GM21526 (cell line): Measurements from ENCODE around the gene KIT.

Experiments used
- ATAC-seq: cut with Tn5 transposase; IDR thresholded peaks from one replicate; pipeline ENCODE4 v1.9.1; 2021; ENCODE audit warnings: moderate library complexity; ENCODE audit not compliant: unreplicated experiment, low FRiP score

KIT gene

GRCh38 chr4:54695788-54696187 lies 38.0 kb downstream of the KIT start:
- no peak for ATAC-seq

GRCh38 chr4:54696649-54697048 lies 38.9 kb downstream of the KIT start:
- ATAC-seq = no peak

GRCh38 chr4:54700986-54701385 lies 43.2 kb downstream of the KIT start:
- no peak for ATAC-seq

- ATAC-seq = no peak
Measured at GRCh38 chr4:54703182-54703581, 45.4 kb downstream of the KIT start.

GRCh38 chr4:54707406-54707805 lies 49.6 kb downstream of the KIT start:
- ATAC-seq = no peak

- ATAC-seq = no peak
Measured at GRCh38 chr4:54708339-54709279, 50.9 kb downstream of the KIT start.

- no peak for ATAC-seq
Measured at GRCh38 chr4:54709400-54709799, 51.6 kb downstream of the KIT start.

GRCh38 chr4:54712206-54712605 lies 54.4 kb downstream of the KIT start:
- ATAC-seq = no peak

- no peak for ATAC-seq
Measured at GRCh38 chr4:54714631-54715030, 56.9 kb downstream of the KIT start.

- no peak for ATAC-seq
Measured at GRCh38 chr4:54716478-54717065, 58.8 kb downstream of the KIT start.

GRCh38 chr4:54717694-54718093 lies 59.9 kb downstream of the KIT start:
- ATAC-seq = no peak

GRCh38 chr4:54719378-54719777 lies 61.6 kb downstream of the KIT start:
- no peak for ATAC-seq

GRCh38 chr4:54723220-54723619 lies 65.5 kb downstream of the KIT start:
- ATAC-seq = no peak

- ATAC-seq = no peak
Measured at GRCh38 chr4:54723820-54724219, 66.1 kb downstream of the KIT start.

GRCh38 chr4:54726907-54727306 lies 69.2 kb downstream of the KIT start:
- ATAC-seq = no peak

GRCh38 chr4:54727346-54727745 lies 69.6 kb downstream of the KIT start:
- ATAC-seq = no peak

- ATAC-seq = no peak
Measured at GRCh38 chr4:54728368-54728767, 70.6 kb downstream of the KIT start.

GRCh38 chr4:54729256-54729655 lies 71.5 kb downstream of the KIT start:
- no peak for ATAC-seq

- no peak for ATAC-seq
Measured at GRCh38 chr4:54730581-54730980, 72.8 kb downstream of the KIT start.

GRCh38 chr4:54731552-54731951 lies 73.8 kb downstream of the KIT start:
- ATAC-seq = no peak

- ATAC-seq = no peak
Measured at GRCh38 chr4:54731976-54732375, 74.2 kb downstream of the KIT start.

- ATAC-seq = no peak
Measured at GRCh38 chr4:54737421-54737820, 79.7 kb downstream of the KIT start.
